HG03342 (cell line): ENCODE results near the gene TUBA3E.
"Not testable (repeated sequence)": the region's sequence is repeated elsewhere in the genome, so short reads cannot be mapped to it uniquely, and the experiment has no call there.

ENCODE experiments used
- ATAC-seq: cut with Tn5 transposase; IDR thresholded peaks from one replicate; pipeline ENCODE4 v1.9.1; 2021; ENCODE audit warnings: mild to moderate bottlenecking, moderate library complexity; ENCODE audit not compliant: unreplicated experiment

TUBA3E gene

GRCh38 chr2:130165293-130166016 lies 32.8 kb downstream of the TUBA3E start:
- ATAC-seq: no peak

DNA sequence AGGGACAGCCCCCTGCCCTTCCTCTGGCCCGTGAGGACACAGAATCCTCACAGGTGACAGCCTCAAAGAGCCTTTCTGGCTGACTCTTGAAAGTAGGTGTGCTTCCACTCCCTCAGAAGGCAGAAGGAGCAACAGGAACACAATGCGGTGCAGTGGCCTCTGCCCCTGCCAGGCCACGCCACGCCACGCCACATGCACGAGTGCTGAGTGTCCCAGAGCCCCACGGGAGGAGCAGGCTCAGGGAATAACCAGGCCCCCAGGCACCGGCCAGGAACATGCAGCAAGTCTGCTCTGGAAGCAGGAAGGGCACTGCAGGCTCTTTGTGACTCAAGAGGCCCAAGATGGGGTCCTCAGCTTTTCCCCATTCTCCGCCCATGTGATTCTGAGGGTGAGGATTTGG lies 35.3 kb downstream of the TUBA3E start:
- ATAC-seq: no peak

DNA sequence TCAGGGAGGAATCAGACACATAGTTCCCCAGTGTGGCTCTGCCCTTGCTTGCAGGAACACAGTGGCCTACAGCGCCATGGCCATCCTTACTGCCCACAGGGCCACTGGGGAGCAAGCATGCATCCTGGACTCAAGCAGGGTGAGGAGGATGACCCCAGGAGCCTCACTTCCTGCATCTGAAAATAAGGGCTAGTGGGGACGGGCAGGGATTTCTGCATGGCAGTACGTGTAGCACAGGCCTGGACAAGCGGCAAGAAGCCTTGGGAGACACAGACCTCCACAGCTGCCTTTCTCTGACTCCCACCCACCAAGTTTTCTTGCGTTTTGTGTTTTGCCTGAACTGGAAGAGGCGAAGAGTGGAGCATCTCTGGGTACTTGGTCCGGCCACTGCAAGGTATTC lies 35.8 kb downstream of the TUBA3E start:
- not testable (repeated sequence) for ATAC-seq

DNA sequence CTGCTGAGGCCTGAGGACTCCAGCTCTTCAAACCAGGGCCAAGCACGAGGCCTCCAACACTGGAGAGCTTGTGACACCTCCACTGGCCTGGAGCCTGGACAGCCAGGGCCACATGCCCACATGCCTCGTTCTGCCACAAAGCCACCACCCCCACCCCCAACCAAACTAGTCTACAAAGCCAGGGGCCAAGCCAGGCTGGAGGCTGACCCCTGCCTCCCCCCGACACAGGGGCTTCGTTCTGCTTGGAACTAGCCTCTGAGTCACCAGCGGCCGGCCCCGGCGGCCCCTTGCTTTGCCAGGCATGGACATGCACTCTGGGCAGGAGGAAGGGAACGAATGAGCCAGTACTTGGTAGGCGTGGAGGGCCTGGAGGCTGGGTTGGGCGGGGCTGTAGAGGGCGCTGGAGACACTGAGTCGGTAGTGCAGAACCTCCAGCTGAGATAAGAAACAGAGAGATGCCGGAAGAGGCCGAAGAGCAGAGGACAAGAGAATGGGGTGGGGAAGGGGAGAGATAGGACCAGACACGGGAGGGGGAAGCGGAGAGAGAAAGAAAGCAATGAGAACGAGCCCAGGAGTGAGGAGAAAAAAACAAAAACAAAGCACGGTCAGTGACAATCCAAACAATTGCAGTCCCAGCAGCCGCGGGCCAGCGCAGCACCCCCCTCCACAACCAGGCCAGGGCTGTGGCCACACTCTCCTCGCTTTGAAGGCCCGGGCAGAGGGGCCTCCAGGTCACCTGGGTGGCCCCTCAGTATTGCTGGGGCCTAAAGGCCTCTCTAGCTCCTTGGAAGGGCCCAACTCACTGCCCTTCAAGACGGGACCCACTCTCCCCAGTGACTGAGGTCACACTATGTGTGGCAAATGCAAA lies 37.2 kb downstream of the TUBA3E start:
- ATAC-seq: not testable (repeated sequence)

DNA sequence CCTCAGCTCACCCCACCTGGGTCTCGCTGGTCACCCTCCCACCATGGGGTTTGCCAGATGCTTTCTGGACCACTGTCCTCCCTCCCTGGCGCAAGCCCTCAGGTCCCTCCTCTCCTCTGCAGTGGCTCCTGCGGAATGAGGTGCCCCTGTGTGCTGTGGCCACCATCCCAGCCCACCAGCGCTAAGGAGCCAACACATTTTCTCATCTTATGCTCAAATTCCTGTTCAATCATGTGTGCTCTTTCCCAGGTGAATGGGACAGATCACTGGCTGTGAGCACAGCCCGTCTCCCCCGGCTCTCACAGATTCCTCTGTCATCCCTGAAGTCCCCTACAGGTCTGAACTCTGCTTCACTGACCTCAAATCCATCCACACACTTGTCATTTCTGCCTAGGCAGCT lies 38.1 kb downstream of the TUBA3E start:
- no peak for ATAC-seq

DNA sequence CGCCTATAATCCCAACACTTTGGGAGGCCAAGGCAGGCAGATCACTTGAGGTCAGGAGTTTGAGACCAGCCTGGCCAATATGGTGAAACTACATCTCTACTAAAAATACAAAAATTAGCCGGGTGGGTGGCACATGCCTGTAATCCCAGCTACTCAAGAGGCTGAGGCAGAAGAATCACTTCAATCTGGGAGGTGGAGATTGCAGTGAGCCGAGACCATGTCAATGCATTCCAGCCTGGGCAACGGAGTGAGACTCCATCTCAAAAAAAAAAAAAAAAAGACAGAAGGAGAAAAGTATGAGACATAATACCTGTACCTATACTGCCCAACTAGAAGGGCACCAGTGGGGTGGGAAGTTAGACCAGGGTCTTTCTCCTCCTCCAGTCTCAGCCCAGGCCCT lies 38.9 kb downstream of the TUBA3E start:
- ATAC-seq: not testable (repeated sequence)

DNA sequence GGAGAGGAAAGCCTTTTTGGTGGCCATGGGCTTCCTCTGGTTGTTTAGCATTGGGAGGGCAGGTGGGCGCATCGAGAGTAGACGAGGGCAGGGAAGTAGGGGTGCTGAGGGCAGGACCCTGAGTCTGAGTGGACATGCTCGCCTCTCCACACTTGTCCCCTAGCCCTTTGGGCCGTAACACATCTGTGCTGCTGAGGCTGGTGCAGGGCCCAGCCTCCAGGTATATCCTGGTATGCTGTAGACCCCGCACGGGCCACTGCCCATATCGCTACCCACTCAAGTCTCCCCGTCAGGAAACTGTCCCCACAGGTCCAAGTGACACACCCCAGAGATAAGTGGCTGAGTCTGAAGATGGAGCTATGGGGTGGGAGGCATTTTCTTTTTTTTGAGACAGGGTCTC lies 39.6 kb downstream of the TUBA3E start:
- ATAC-seq: no peak

- ATAC-seq: peak; percentile 84
Observed at GRCh38 chr2:130157825-130158514, 40.3 kb downstream of the TUBA3E start.

DNA sequence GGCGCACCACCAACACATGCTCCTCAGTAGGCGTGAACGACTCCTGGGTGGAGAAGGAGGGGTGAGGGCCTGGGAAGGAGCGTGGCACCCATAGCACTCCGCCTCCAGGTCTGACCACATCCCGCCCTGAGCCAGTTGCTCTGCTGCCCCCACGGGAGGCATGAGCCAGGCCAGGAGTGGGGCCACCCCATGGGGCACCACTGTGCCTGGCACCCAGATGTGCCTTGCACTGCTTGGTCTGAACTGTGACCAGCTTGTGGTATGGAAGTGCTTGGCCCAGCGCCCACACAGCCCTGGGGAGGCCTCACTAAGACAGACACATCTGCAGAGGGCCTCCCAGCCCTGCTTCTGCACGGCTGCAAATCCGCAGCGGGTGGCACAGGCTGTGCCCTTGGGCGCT lies 40.9 kb downstream of the TUBA3E start:
- peak; percentile 25 for ATAC-seq

DNA sequence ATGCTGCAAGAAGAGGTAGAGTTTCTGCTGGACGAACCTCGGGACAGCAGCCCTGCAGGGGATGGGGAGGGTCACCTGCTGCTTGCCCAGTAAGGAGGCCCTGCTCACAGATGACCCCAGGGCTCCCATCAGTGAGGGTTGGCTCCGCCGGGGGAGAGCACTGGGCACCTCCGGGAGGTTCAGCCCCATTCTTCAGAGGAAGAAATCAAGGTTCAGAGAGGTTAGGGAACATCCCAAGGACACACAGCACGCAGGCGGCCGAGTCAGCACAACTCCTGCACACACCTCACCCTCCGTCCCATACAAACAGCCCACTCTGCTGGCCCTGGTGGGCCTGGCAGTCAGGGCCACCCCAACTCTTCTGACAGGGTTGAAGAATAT lies 41.6 kb downstream of the TUBA3E start:
- ATAC-seq: no peak

GRCh38 chr2:130155956-130156623 lies 42.1 kb downstream of the TUBA3E start:
- not testable (repeated sequence) for ATAC-seq

GRCh38 chr2:130154773-130155765 lies 43.2 kb downstream of the TUBA3E start:
- ATAC-seq: no peak

DNA sequence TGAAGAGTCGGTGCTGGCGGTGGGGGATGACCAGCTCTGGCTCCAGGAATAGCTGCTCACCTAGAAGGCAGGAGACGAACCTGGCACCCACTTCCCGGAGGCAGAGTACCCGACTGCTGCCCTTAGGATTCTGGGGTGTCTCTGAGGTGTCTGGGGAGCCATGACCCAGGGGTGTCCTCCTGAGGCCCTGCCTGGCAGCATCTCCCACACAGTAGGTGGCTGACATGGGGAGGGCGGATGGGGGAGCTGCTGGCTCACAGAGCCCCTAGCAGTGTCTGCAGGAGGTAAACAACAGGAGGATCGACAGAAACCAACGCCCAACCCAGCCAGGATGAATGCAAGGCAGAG lies 43.8 kb downstream of the TUBA3E start:
- ATAC-seq: not testable (repeated sequence)

GRCh38 chr2:130153721-130154422 lies 44.4 kb downstream of the TUBA3E start:
- ATAC-seq: not testable (repeated sequence)

- ATAC-seq: no peak
Observed at GRCh38 chr2:130152816-130153595, 45.2 kb downstream of the TUBA3E start.

GRCh38 chr2:130152136-130152815 lies 46.0 kb downstream of the TUBA3E start:
- ATAC-seq: not testable (repeated sequence)

GRCh38 chr2:130151145-130151512 lies 47.1 kb downstream of the TUBA3E start:
- not testable (repeated sequence) for ATAC-seq
